H1 (cell line): ENCODE results near the gene NSD2. TPM values are rescaled to one million over a fixed set of nuclear protein-coding genes. Genes with fewer than 3 reads are reported as not detected.
A peak's percentile ranks its signal among the peaks of the same experiment; 100 is the strongest.

Experiments
- CTCF ChIA-PET: fragments of 300-600 bp; sonication (Branson Sonifier 250); formaldehyde crosslinking; loops from one replicate; lab custom pipeline; 2021; ENCODE audit not compliant: partially characterized antibody; lab: Charles Lee
- POLR2A ChIA-PET: fragments of 300-600 bp; sonication (Branson Sonifier 250); formaldehyde crosslinking; loops from one replicate; lab custom pipeline; 2021; ENCODE audit warnings: inconsistent platforms; ENCODE audit not compliant: partially characterized antibody; lab: Charles Lee
- DNase-seq, 2 experiments: peaks; one replicate each; pipeline versions ENCODE4 v3.0.0 to v3.0.0-alpha.2; 2010 to 2022; ENCODE audit warnings: low spot score in 2 of 2, low read depth in 1 of 2, mixed read lengths in 1 of 2
- FAIRE-seq: peaks from 2 replicates; lab custom pipeline; 2011; peaks lifted over from hg19 to GRCh38; lab: Jason Lieb, UNC
- H2AFZ ChIP-seq: 2 replicates; pipeline ENCODE4 v1.8.1; 2012; ENCODE audit warnings: low read length, inconsistent platforms
- H2AK5ac ChIP-seq: 2 replicates; pipeline ENCODE4 v1.6.1; 2013; ENCODE audit warnings: low read depth, low read length
- H2BK120ac ChIP-seq: replicated peaks from 2 replicates; pipeline ENCODE3; 2013; ENCODE audit warnings: low read depth, low read length, inconsistent platforms
- H2BK12ac ChIP-seq: 2 replicates; pipeline ENCODE4 v1.6.1; 2013; ENCODE audit warnings: low read depth, low read length
- H2BK15ac ChIP-seq: 2 replicates; pipeline ENCODE4 v1.6.1; 2013; ENCODE audit warnings: low read length
- H2BK20ac ChIP-seq: 2 replicates; pipeline ENCODE4 v1.6.1; 2013; ENCODE audit warnings: low read length
- H2BK5ac ChIP-seq: 2 replicates; pipeline ENCODE4 v1.6.1; 2013; ENCODE audit warnings: low read depth, low read length
- H3K14ac ChIP-seq: 2 replicates; pipeline ENCODE4 v1.6.1; 2013; ENCODE audit warnings: inconsistent platforms; ENCODE audit not compliant: insufficient read length
- H3K18ac ChIP-seq: 2 replicates; pipeline ENCODE4 v1.6.1; 2013; ENCODE audit warnings: low read length; ENCODE audit errors: extremely low read depth
- H3K23ac ChIP-seq: 2 replicates; pipeline ENCODE4 v1.6.1; 2013; ENCODE audit warnings: inconsistent platforms; ENCODE audit not compliant: insufficient read length
- H3K23me2 ChIP-seq: 2 replicates; pipeline ENCODE4 v1.6.1; 2013; ENCODE audit warnings: low read depth, low read length
- H3K27ac ChIP-seq: 2 replicates; pipeline ENCODE4 v1.6.1; 2011; ENCODE audit warnings: low read depth, low read length, inconsistent platforms
- H3K27me3 ChIP-seq, 4 experiments: replicated peaks in 1 of 4; 1 replicate in 1 of 4; 2 replicates in 3 of 4; pipeline versions ENCODE4 v1.6.1 to v1.8.1; 2011 to 2013; ENCODE audit warnings: low read length in 3 of 4, mild to moderate bottlenecking in 3 of 4, inconsistent platforms in 2 of 4, mixed read lengths in 2 of 4, moderate library complexity in 1 of 4; ENCODE audit not compliant: control insufficient read depth in 3 of 4, insufficient read depth in 3 of 4; ENCODE audit errors: extremely low read depth in 1 of 4
- H3K36me3 ChIP-seq, 4 experiments: 2 replicates each; pipeline versions ENCODE4 v1.6.1 to v1.8.1; 2011 to 2013; ENCODE audit warnings: mild to moderate bottlenecking in 4 of 4, low read length in 3 of 4, moderate library complexity in 2 of 4, control low read depth in 1 of 4, inconsistent platforms in 1 of 4; ENCODE audit not compliant: insufficient read depth in 4 of 4, control insufficient read depth in 2 of 4
- H3K4ac ChIP-seq: replicated peaks from 2 replicates; pipeline ENCODE3; 2013; ENCODE audit warnings: low read length, low read depth, mixed read lengths, inconsistent platforms; ENCODE audit not compliant: insufficient read length
- H3K4me1 ChIP-seq, 4 experiments: replicated peaks in 1 of 4; 1 replicate in 1 of 4; 2 replicates in 3 of 4; pipeline versions ENCODE4 v1.6.1 to v1.8.1; 2011 to 2013; ENCODE audit warnings: low read length in 3 of 4, inconsistent platforms in 2 of 4, mixed read lengths in 1 of 4; ENCODE audit not compliant: insufficient read depth in 4 of 4, control insufficient read depth in 3 of 4
- H3K4me2 ChIP-seq, 2 experiments: 2 replicates each; pipeline versions ENCODE4 v1.6.1 to v1.8.1; 2011 to 2013; ENCODE audit warnings: low read depth in 2 of 2, low read length in 2 of 2, control low read depth in 1 of 2, inconsistent platforms in 1 of 2, mild to moderate bottlenecking in 1 of 2; ENCODE audit not compliant: insufficient read depth in 1 of 2
- H3K4me3 ChIP-seq, 4 experiments: fragments of 200-600, 300-600 bp in 1 of 4; sonication (generic), shearing (Covaris generic), sonication (Bioruptor Twin) in 1 of 4; 2 replicates each; pipeline versions ENCODE4 v1.5.1 to v1.8.1; 2011 to 2016; ENCODE audit warnings: low read length in 4 of 4, low read depth in 3 of 4, control low read depth in 2 of 4, inconsistent platforms in 2 of 4, mild to moderate bottlenecking in 2 of 4, mixed read lengths in 1 of 4, moderate library complexity in 1 of 4; ENCODE audit not compliant: insufficient read depth in 2 of 4; ENCODE audit errors: extremely low read depth in 1 of 4
- H3K56ac ChIP-seq: replicated peaks from 2 replicates; pipeline ENCODE3; 2013; ENCODE audit warnings: low read depth, mild to moderate bottlenecking, mixed read lengths, low read length, inconsistent platforms; ENCODE audit not compliant: insufficient read length
- H3K79me1 ChIP-seq: 2 replicates; pipeline ENCODE4 v1.6.1; 2013; ENCODE audit warnings: low read depth, low read length, control low read depth
- H3K79me2 ChIP-seq, 2 experiments: 2 replicates each; pipeline versions ENCODE4 v1.6.1 to v1.8.1; 2012 to 2013; ENCODE audit warnings: low read length in 2 of 2, mild to moderate bottlenecking in 2 of 2, inconsistent platforms in 1 of 2; ENCODE audit not compliant: insufficient read depth in 2 of 2, control insufficient read depth in 1 of 2
- H3K9ac ChIP-seq, 4 experiments: replicated peaks in 1 of 4; 1 replicate in 1 of 4; 2 replicates in 3 of 4; pipeline versions ENCODE4 v1.6.1 to v1.8.1; 2011 to 2013; ENCODE audit warnings: low read depth in 3 of 4, low read length in 3 of 4, control low read depth in 2 of 4, mild to moderate bottlenecking in 2 of 4, moderate library complexity in 2 of 4, inconsistent platforms in 1 of 4; ENCODE audit errors: extremely low read depth in 1 of 4
- H3K9me3 ChIP-seq, 2 experiments: 2 replicates each; pipeline versions ENCODE4 v1.6.1 to v1.8.1; 2012 to 2013; ENCODE audit warnings: mild to moderate bottlenecking in 2 of 2, moderate library complexity in 2 of 2, control low read depth in 1 of 2, inconsistent platforms in 1 of 2, low read depth in 1 of 2, low read length in 1 of 2, mixed read lengths in 1 of 2; ENCODE audit not compliant: insufficient read depth in 2 of 2
- H4K20me1 ChIP-seq, 2 experiments: replicated peaks in 1 of 2; 2 replicates each; pipeline versions ENCODE3 to v1.8.1; 2011 to 2013; ENCODE audit warnings: inconsistent platforms in 2 of 2, low read length in 2 of 2, mild to moderate bottlenecking in 1 of 2; ENCODE audit not compliant: insufficient read depth in 2 of 2, control insufficient read depth in 1 of 2
- H4K5ac ChIP-seq: 2 replicates; pipeline ENCODE4 v1.6.1; 2013; ENCODE audit warnings: low read length, low read depth, mixed read lengths, inconsistent platforms; ENCODE audit not compliant: insufficient read length
- H4K8ac ChIP-seq: 2 replicates; pipeline ENCODE4 v1.8.0; 2013; ENCODE audit warnings: mild to moderate bottlenecking, moderate library complexity, low read length, inconsistent platforms; ENCODE audit not compliant: insufficient read depth; ENCODE audit errors: extremely low read depth
- H4K91ac ChIP-seq: replicated peaks from 2 replicates; pipeline ENCODE3; 2013; ENCODE audit warnings: low read length, mixed read lengths, inconsistent platforms; ENCODE audit not compliant: insufficient read length
- CTCF ChIP-seq, 3 experiments: IDR thresholded peaks; 1 replicate in 2 of 3; 2 replicates in 1 of 3; pipeline versions ENCODE4 v1.5.1 to v1.6.1; 2011; ENCODE audit warnings: low read length in 3 of 3, mild to moderate bottlenecking in 3 of 3, inconsistent platforms in 2 of 3, low read depth in 1 of 3, moderate library complexity in 1 of 3; ENCODE audit not compliant: insufficient read depth in 1 of 3; ENCODE audit errors: control extremely low read depth in 1 of 3
- FOSL1 ChIP-seq: IDR thresholded peaks from 2 replicates; pipeline ENCODE4 v1.6.1; 2011; ENCODE audit warnings: mild to moderate bottlenecking, low read depth, low read length, moderate library complexity; ENCODE audit not compliant: insufficient read depth
- RAD21 ChIP-seq, 2 experiments: IDR thresholded peaks in 1 of 2; conservative IDR thresholded peaks in 1 of 2; 2 replicates each; pipeline ENCODE4 v1.6.1; 2011; ENCODE audit warnings: low read depth in 2 of 2, low read length in 2 of 2, improper control_type of control experiment in 1 of 2, inconsistent platforms in 1 of 2, mild to moderate bottlenecking in 1 of 2, moderate library complexity in 1 of 2
- SP1 ChIP-seq: IDR thresholded peaks from 2 replicates; pipeline ENCODE4 v1.6.1; 2011; ENCODE audit warnings: low read depth, low read length
- WGBS, 2 experiments: shearing (Covaris generic) in 1 of 2; methylation state at CpG; one replicate each; pipeline versions ENCODE4 v1.1.6 to v1.1.7; 2013 to 2015; ENCODE audit warnings: low lambda C conversion rate in 2 of 2, mixed read lengths in 2 of 2, inconsistent platforms in 1 of 2, low coverage in 1 of 2, missing lambda C conversion rate in 1 of 2; ENCODE audit not compliant: insufficient replicate concordance in 2 of 2, insufficient coverage in 1 of 2, insufficient read length in 1 of 2; ENCODE audit errors: extremely low coverage in 1 of 2, missing lambda C conversion rate in 1 of 2; 5-methylcytosine and 5-hydroxymethylcytosine counted together
- polyA plus RNA-seq, 7 experiments: library from polyadenylated mRNA; depleted of rRNA in 3 of 7; stranded (reverse) in 5 of 7; unstranded in 2 of 7; fragments of >200 nt in 5 of 7; fragments of 200-250 nt in 2 of 7; gene quantifications; 1 replicate in 5 of 7; 2 replicates in 1 of 7; 4 replicates in 1 of 7; pipeline versions ENCODE4 v1.2.1 to v1.2.3, GENCODE V29; 2011 to 2013; ENCODE audit warnings: missing spikeins in 2 of 7, mixed read lengths in 2 of 7
- total RNA-seq: library from RNA; stranded (reverse); fragmentation: NEBNext Ultra II Directional; extraction: Animal tissue kit (Norgen Biotek cat#: 25700); gene quantifications from 2 replicates; pipeline ENCODE4 v1.2.1, GENCODE V29; 2021

The NSD2 gene
- total and polyA plus RNA-seq, 2 of the 8 experiments (the other 6 are each of a cell fraction or from before 2014, with no cell fraction given): 26.7 to 129 TPM

GRCh38 chr4:1910643-1911042, 39.5 kb downstream of the NSD2 start:
- CTCF ChIA-PET: interaction anchor here (0.5 to 5.0 kb wide), 26 partner anchors 8 to 162 kb away, joined by 3 to 69 read pairs (median 4); no protein-coding TSS in a partner anchor
- H3K56ac ChIP-seq: no peak overlapping the region
- no peak overlapping the region for H4K91ac ChIP-seq
- no peak overlapping the region for H3K4me3 ChIP-seq
- TF ChIP-seq SP1 (no peak), RAD21 (IDR thresholded peaks at IDR 0.05 in 1 of 2, conservative IDR thresholded peaks at IDR 0.05 in 1 of 2; ENCODE audit: low read depth in 2 of 2, low read length in 2 of 2) (peak; percentile 75), CTCF (IDR thresholded peaks at IDR 0.05; ENCODE audit: control extremely low read depth in 1 of 3, insufficient read depth in 1 of 3, low read depth in 1 of 3, low read length in 3 of 3) (peak; percentile 51 to 78 (median 68)), FOSL1 (no peak)
- TF ChIP-seq, all 59 proteins: peak for 2
- H3K27me3 ChIP-seq: no peaks in the 10 kb centered on the region
- H3K23ac ChIP-seq: no peak overlapping the region
- no peaks in the 10 kb centered on the region for H3K9me3 ChIP-seq
- peak overlapping the region in 1 of 4 experiments; percentile 36; a peak in 2 of 7 replicates for H3K9ac ChIP-seq
- WGBS, 2 experiments: 46% methylated on average over 3 of the region's 3 CpGs; no CpG with 5 or more reads in 1 of the 2 experiments
- H2BK20ac ChIP-seq: no peak overlapping the region
- no peak overlapping the region for H2BK120ac ChIP-seq
- no peak overlapping the region for H2BK12ac ChIP-seq
- H3K23me2 ChIP-seq: no peaks in the 10 kb centered on the region
- peaks cover 0 to 21% of the 10 kb centered on the region in 2 experiments; a peak in 2 of 4 replicates for H3K79me2 ChIP-seq
- H2AFZ ChIP-seq: no peak overlapping the region
- H2BK5ac ChIP-seq: no peak overlapping the region
- H4K8ac ChIP-seq: no peak overlapping the region
- H3K27ac ChIP-seq: peak overlapping the region; percentile 24; the same call in 1 of the 2 replicates
- peaks cover 6 to 9% of the 10 kb centered on the region in 2 experiments for H4K20me1 ChIP-seq
- H3K4ac ChIP-seq: no peak overlapping the region
- no peak overlapping the region for H3K4me2 ChIP-seq
- no peak overlapping the region for H2BK15ac ChIP-seq
- H4K5ac ChIP-seq: no peak overlapping the region
- POLR2A ChIA-PET: no interaction called here
- DNase-seq (peak; percentile 21 to 64), FAIRE-seq (peak; percentile 75)
- peaks cover 0 to 4% (median 2%) of the 10 kb centered on the region in 4 experiments; a peak in 4 of 8 replicates for H3K36me3 ChIP-seq
- H3K4me1 ChIP-seq: no peaks in the 10 kb centered on the region
- no peak overlapping the region for H3K14ac ChIP-seq
- H3K18ac ChIP-seq: no peak overlapping the region; the same call in 1 of the 2 replicates
- H2AK5ac ChIP-seq: no peak overlapping the region
- peaks cover 10% of the 10 kb centered on the region for H3K79me1 ChIP-seq
